Kidney epithelial cell (primary cell): ENCODE data around the gene CDKAL1. TPM values are rescaled to one million over a fixed set of nuclear protein-coding genes. Genes with fewer than 3 reads are reported as not detected.
A peak's percentile ranks its signal among the peaks of the same experiment; 100 is the strongest.

Source experiments
- DNase-seq: peaks from one replicate; pipeline ENCODE4 v3.0.0-alpha.2; 2010; ENCODE audit warnings: low read depth
- H3K27me3 ChIP-seq: 2 replicates; pipeline ENCODE4 v1.6.0; 2011; ENCODE audit warnings: low read length; ENCODE audit not compliant: control insufficient read depth, insufficient read depth
- H3K36me3 ChIP-seq: 2 replicates; pipeline ENCODE4 v1.5.1; 2011; ENCODE audit warnings: low read length; ENCODE audit not compliant: control insufficient read depth, insufficient read depth
- H3K4me3 ChIP-seq: 2 replicates; pipeline ENCODE4 v1.5.1; 2011; ENCODE audit warnings: low read depth, mild to moderate bottlenecking, control low read depth, low read length
- CTCF ChIP-seq: IDR thresholded peaks from 2 replicates; pipeline ENCODE4 v1.5.1; 2011; ENCODE audit warnings: mild to moderate bottlenecking, moderate library complexity, low read length, control low read depth, inconsistent platforms; ENCODE audit not compliant: insufficient read depth, poor library complexity, severe bottlenecking
- total RNA-seq: library from RNA; depleted of rRNA; stranded (reverse); fragments of >200 nt; gene quantifications from 2 replicates; pipeline ENCODE4 v1.2.3, GENCODE V29; 2015

Gene CDKAL1
- total RNA-seq, 1 donor from 2014 or later = 15.0 TPM

- Histone ChIP-seq H3K27me3 (no peaks in the 10 kb centered on the region), H3K4me3 (no peak overlapping the region), H3K36me3 (no peaks in the 10 kb centered on the region)
- no peak for TF ChIP-seq CTCF
- no peak for DNase-seq
These were observed 168.8 kb downstream of the CDKAL1 start for GRCh38 chr6:20703049-20703448.

GRCh38 chr6:20704325-20705025 is 170.2 kb downstream of the CDKAL1 start:
- TF ChIP-seq CTCF = no peak
- DNase-seq = no peak
- Histone ChIP-seq H3K4me3 (no peak overlapping the region), H3K36me3 (no peaks in the 10 kb centered on the region), H3K27me3 (no peaks in the 10 kb centered on the region)

- H3K27me3 ChIP-seq = no peaks in the 10 kb centered on the region
- TF ChIP-seq CTCF = no peak
- no peak overlapping the region for H3K4me3 ChIP-seq
- no peaks in the 10 kb centered on the region for H3K36me3 ChIP-seq
- DNase-seq = no peak
These were observed 171.5 kb downstream of the CDKAL1 start for GRCh38 chr6:20705741-20706140.

- H3K36me3 ChIP-seq = no peaks in the 10 kb centered on the region
- DNase-seq = peak; percentile 31
- H3K4me3 ChIP-seq = no peak overlapping the region
- H3K27me3 ChIP-seq = no peaks in the 10 kb centered on the region
- no peak for TF ChIP-seq CTCF
These were observed 172.1 kb downstream of the CDKAL1 start for GRCh38 chr6:20706238-20706938.

GRCh38 chr6:20706939-20707485 is 172.8 kb downstream of the CDKAL1 start:
- no peaks in the 10 kb centered on the region for H3K27me3 ChIP-seq
- no peak overlapping the region for H3K4me3 ChIP-seq
- no peak for DNase-seq
- no peak for TF ChIP-seq CTCF
- no peaks in the 10 kb centered on the region for H3K36me3 ChIP-seq

- no peaks in the 10 kb centered on the region for H3K36me3 ChIP-seq
- no peak overlapping the region for H3K4me3 ChIP-seq
- no peak for TF ChIP-seq CTCF
- H3K27me3 ChIP-seq = no peaks in the 10 kb centered on the region
- no peak for DNase-seq
These were observed 173.6 kb downstream of the CDKAL1 start for GRCh38 chr6:20707870-20708269.
